H9 (cell line): Measurements from ENCODE around the gene ZNF691. TPM values are rescaled to one million over a fixed set of nuclear protein-coding genes. Genes with fewer than 3 reads are reported as not detected.

Source experiments
- DNase-seq: peaks from one replicate; pipeline ENCODE4 v3.0.0-alpha.2; 2017
- H2AFZ ChIP-seq: one replicate; pipeline ENCODE4 v1.6.1; 2013; ENCODE audit warnings: mild to moderate bottlenecking, low read length, control low read depth, moderate library complexity
- H2AK5ac ChIP-seq: 2 replicates; pipeline ENCODE4 v1.6.1; 2013; ENCODE audit warnings: low read length, control low read depth, mixed read lengths; ENCODE audit not compliant: insufficient read length
- H2BK120ac ChIP-seq: one replicate; pipeline ENCODE4 v1.6.1; 2013; ENCODE audit warnings: low read depth, mild to moderate bottlenecking, low read length, control low read depth, inconsistent platforms; ENCODE audit not compliant: poor library complexity, severe bottlenecking
- H2BK12ac ChIP-seq: 2 replicates; pipeline ENCODE4 v1.6.1; 2013; ENCODE audit warnings: low read length, control low read depth, mixed read lengths, low read depth; ENCODE audit not compliant: insufficient read length
- H2BK15ac ChIP-seq: 2 replicates; pipeline ENCODE4 v1.6.1; 2013; ENCODE audit warnings: low read depth, low read length, control low read depth
- H2BK20ac ChIP-seq: one replicate; pipeline ENCODE4 v1.6.1; 2013; ENCODE audit warnings: low read depth, mild to moderate bottlenecking, low read length, control low read depth, inconsistent platforms; ENCODE audit not compliant: poor library complexity, severe bottlenecking
- H2BK5ac ChIP-seq: 2 replicates; pipeline ENCODE4 v1.6.1; 2013; ENCODE audit warnings: low read length, control low read depth, mixed read lengths; ENCODE audit not compliant: insufficient read length
- H3K14ac ChIP-seq: 2 replicates; pipeline ENCODE4 v1.6.1; 2013; ENCODE audit warnings: low read length, control low read depth; ENCODE audit not compliant: insufficient read depth
- H3K18ac ChIP-seq: 2 replicates; pipeline ENCODE4 v1.6.1; 2013; ENCODE audit warnings: low read depth, mild to moderate bottlenecking, mixed read lengths, low read length, control low read depth; ENCODE audit not compliant: insufficient read length
- H3K23ac ChIP-seq: 2 replicates; pipeline ENCODE4 v1.6.1; 2013; ENCODE audit warnings: low read length, control low read depth, mixed read lengths, low read depth; ENCODE audit not compliant: insufficient read length
- H3K23me2 ChIP-seq: 2 replicates; pipeline ENCODE4 v1.6.1; 2013; ENCODE audit warnings: low read depth, mild to moderate bottlenecking, mixed read lengths, low read length, control low read depth; ENCODE audit not compliant: insufficient read length, poor library complexity, severe bottlenecking
- H3K27ac ChIP-seq: 2 replicates; pipeline ENCODE4 v1.5.1; 2013; ENCODE audit warnings: low read length, control low read depth, mixed read lengths, low read depth; ENCODE audit not compliant: insufficient read length
- H3K27me3 ChIP-seq: 2 replicates; pipeline ENCODE4 v1.6.1; 2013; ENCODE audit warnings: low read length, control low read depth, inconsistent platforms; ENCODE audit not compliant: insufficient read depth
- H3K4ac ChIP-seq: 2 replicates; pipeline ENCODE4 v1.6.1; 2013; ENCODE audit warnings: low read depth, mild to moderate bottlenecking, control low read depth, inconsistent platforms, low read length, moderate library complexity
- H3K4me1 ChIP-seq: 2 replicates; pipeline ENCODE4 v1.6.1; 2013; ENCODE audit warnings: low read length, control low read depth, inconsistent platforms; ENCODE audit not compliant: insufficient read depth
- H3K4me2 ChIP-seq: 2 replicates; pipeline ENCODE4 v1.6.1; 2013; ENCODE audit warnings: low read length, control low read depth, mixed read lengths; ENCODE audit not compliant: insufficient read length, insufficient read depth
- H3K56ac ChIP-seq: 2 replicates; pipeline ENCODE4 v1.6.1; 2013; ENCODE audit warnings: low read depth, mild to moderate bottlenecking, mixed read lengths, low read length, control low read depth; ENCODE audit not compliant: insufficient read length
- H3K79me1 ChIP-seq: 2 replicates; pipeline ENCODE4 v1.6.1; 2013; ENCODE audit warnings: low read depth, mild to moderate bottlenecking, moderate library complexity, low read length, control low read depth, inconsistent platforms; ENCODE audit not compliant: insufficient read depth, poor library complexity, severe bottlenecking
- H3K79me2 ChIP-seq: 2 replicates; pipeline ENCODE4 v1.6.1; 2013; ENCODE audit warnings: low read length, control low read depth, inconsistent platforms; ENCODE audit not compliant: insufficient read depth
- H3K9ac ChIP-seq: 2 replicates; pipeline ENCODE4 v1.6.1; 2013; ENCODE audit warnings: low read length, control low read depth, mixed read lengths; ENCODE audit not compliant: insufficient read length; ENCODE audit errors: extremely low read depth
- H3K9me3 ChIP-seq: one replicate; pipeline ENCODE4 v1.6.1; 2013; ENCODE audit warnings: low read depth, low read length, inconsistent platforms; ENCODE audit not compliant: control insufficient read depth
- H3T11ph ChIP-seq: one replicate; pipeline ENCODE4 v1.6.1; 2013; ENCODE audit warnings: mild to moderate bottlenecking, low read length, control low read depth, inconsistent platforms
- H4K20me1 ChIP-seq: one replicate; pipeline ENCODE4 v1.6.1; 2013; ENCODE audit not compliant: control insufficient read depth, insufficient read length, insufficient read depth
- H4K5ac ChIP-seq: 2 replicates; pipeline ENCODE4 v1.6.1; 2013; ENCODE audit warnings: low read depth, mild to moderate bottlenecking, mixed read lengths, low read length, control low read depth; ENCODE audit not compliant: insufficient read length
- H4K8ac ChIP-seq: replicated peaks from 2 replicates; pipeline ENCODE4 v1.6.1; 2013; ENCODE audit warnings: low read length, control low read depth, mixed read lengths, low read depth; ENCODE audit not compliant: insufficient read length
- H4K91ac ChIP-seq: 2 replicates; pipeline ENCODE4 v1.6.1; 2013; ENCODE audit warnings: low read depth, mild to moderate bottlenecking, moderate library complexity, mixed read lengths, low read length, control low read depth; ENCODE audit not compliant: insufficient read length
- H3K27ac Mint-ChIP-seq, 3 experiments: 2 replicates in 2 of 3; 3 replicates in 1 of 3; pipeline ENCODE4 v1.8.0; 2020 to 2021; ENCODE audit warnings: mixed read lengths in 3 of 3, mild to moderate bottlenecking in 1 of 3, moderate library complexity in 1 of 3
- H3K27me3 Mint-ChIP-seq: 2 replicates; pipeline ENCODE4 v1.8.0; 2021; ENCODE audit warnings: low read depth, mild to moderate bottlenecking, moderate library complexity, mixed read lengths
- H3K36me3 Mint-ChIP-seq, 3 experiments: 2 replicates in 2 of 3; 3 replicates in 1 of 3; pipeline ENCODE4 v1.8.0; 2020 to 2021; ENCODE audit warnings: low read depth in 3 of 3, mixed read lengths in 3 of 3; ENCODE audit not compliant: insufficient read depth in 1 of 3
- H3K4me1 Mint-ChIP-seq, 2 experiments: 2 replicates each; pipeline ENCODE4 v1.8.0; 2020; ENCODE audit warnings: mixed read lengths in 2 of 2
- H3K4me3 Mint-ChIP-seq, 2 experiments: 2 replicates in 1 of 2; 3 replicates in 1 of 2; pipeline ENCODE4 v1.8.0; 2020 to 2021; ENCODE audit warnings: mild to moderate bottlenecking in 2 of 2, mixed read lengths in 2 of 2, moderate library complexity in 1 of 2
- H3K9me3 Mint-ChIP-seq, 2 experiments: 2 replicates in 1 of 2; 3 replicates in 1 of 2; pipeline ENCODE4 v1.8.0; 2020; ENCODE audit warnings: mild to moderate bottlenecking in 2 of 2, mixed read lengths in 2 of 2, moderate library complexity in 1 of 2
- WGBS: extraction: QIAGEN DNeasy Blood & Tissue Kit; methylation state at CpG from one replicate; pipeline ENCODE4 v1.1.7; 2013; ENCODE audit warnings: missing lambda C conversion rate, low lambda C conversion rate, mixed read lengths; ENCODE audit not compliant: insufficient read length; ENCODE audit errors: extremely low coverage; 5-methylcytosine and 5-hydroxymethylcytosine counted together
- total RNA-seq: library from RNA; stranded (reverse); gene quantifications from 2 replicates; pipeline ENCODE4 v1.2.1, GENCODE V29; 2021
- TF ChIP-seq, protein P1 (sequence below): fragments of 200-600 bp; sonication (generic); conservative IDR thresholded peaks from 3 replicates; pipeline ENCODE4 v1.8.0; 2021; ENCODE audit warnings: antibody characterized with exemption, mild to moderate bottlenecking

ZNF691 gene
- total RNA-seq, 1 experiment from 2014 or later, result 20.1 TPM

DNA sequence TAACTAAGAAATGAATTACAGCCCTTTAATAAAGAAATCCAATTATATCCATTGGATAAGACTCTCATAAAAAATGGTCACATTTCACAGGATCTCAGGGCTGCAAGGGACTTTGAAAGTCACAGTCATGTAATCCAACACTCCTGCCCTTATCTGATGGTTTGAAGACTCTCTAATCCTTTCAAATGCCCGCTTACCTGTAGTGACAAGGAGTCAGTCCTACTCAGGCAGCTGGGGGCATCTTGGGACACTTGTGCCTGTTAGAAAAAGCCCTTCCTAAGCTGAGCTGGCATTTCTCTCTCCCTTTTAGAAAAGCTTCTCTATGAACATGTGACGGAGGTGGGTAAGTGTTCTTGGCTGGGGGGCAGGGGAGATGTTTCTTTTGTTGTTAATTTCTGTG, 11.0 kb upstream of the ZNF691 start:
- Histone ChIP-seq H4K91ac (no peak overlapping the region), H3K27me3 (no peaks in the 10 kb centered on the region), H2BK5ac (no peak overlapping the region), H3K27ac (no peak overlapping the region), H2AFZ (no peak overlapping the region), H2BK20ac (no peak overlapping the region), H3T11ph (no peak overlapping the region), H3K23ac (no peak overlapping the region), H3K79me1 (no peaks in the 10 kb centered on the region), H2BK12ac (no peak overlapping the region), H3K79me2 (no peaks in the 10 kb centered on the region), H4K20me1 (no peaks in the 10 kb centered on the region), H3K14ac (no peak overlapping the region), H2BK15ac (no peak overlapping the region), H3K9ac (no peak overlapping the region), H3K9me3 (no peaks in the 10 kb centered on the region), H4K8ac (no peak overlapping the region), H2AK5ac (no peak overlapping the region), H4K5ac (no peak overlapping the region), H3K4me1 (0 out of 2 replicates have a peak, but pooled peaks cover 3% of the 10 kb centered on the region), H3K23me2 (no peaks in the 10 kb centered on the region), H3K56ac (no peak overlapping the region), H3K4me2 (no peak overlapping the region), H3K18ac (no peak overlapping the region), H2BK120ac (no peak overlapping the region), H3K4ac (no peak overlapping the region)
- TF ChIP-seq, protein P1, sequence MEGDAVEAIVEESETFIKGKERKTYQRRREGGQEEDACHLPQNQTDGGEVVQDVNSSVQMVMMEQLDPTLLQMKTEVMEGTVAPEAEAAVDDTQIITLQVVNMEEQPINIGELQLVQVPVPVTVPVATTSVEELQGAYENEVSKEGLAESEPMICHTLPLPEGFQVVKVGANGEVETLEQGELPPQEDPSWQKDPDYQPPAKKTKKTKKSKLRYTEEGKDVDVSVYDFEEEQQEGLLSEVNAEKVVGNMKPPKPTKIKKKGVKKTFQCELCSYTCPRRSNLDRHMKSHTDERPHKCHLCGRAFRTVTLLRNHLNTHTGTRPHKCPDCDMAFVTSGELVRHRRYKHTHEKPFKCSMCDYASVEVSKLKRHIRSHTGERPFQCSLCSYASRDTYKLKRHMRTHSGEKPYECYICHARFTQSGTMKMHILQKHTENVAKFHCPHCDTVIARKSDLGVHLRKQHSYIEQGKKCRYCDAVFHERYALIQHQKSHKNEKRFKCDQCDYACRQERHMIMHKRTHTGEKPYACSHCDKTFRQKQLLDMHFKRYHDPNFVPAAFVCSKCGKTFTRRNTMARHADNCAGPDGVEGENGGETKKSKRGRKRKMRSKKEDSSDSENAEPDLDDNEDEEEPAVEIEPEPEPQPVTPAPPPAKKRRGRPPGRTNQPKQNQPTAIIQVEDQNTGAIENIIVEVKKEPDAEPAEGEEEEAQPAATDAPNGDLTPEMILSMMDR, result no peak
- H3K9me3 Mint-ChIP-seq, result no peaks in the 10 kb centered on the region
- no peaks in the 10 kb centered on the region for H3K27me3 Mint-ChIP-seq
- no peak overlapping the region for H3K4me3 Mint-ChIP-seq
- peaks cover 3% of the 10 kb centered on the region in 2 experiments; a peak in 1 of 4 replicates for H3K4me1 Mint-ChIP-seq
- H3K27ac Mint-ChIP-seq, result no peak overlapping the region
- no peak for DNase-seq
- no peaks in the 10 kb centered on the region for H3K36me3 Mint-ChIP-seq
- no CpG with 5 or more reads among the region's 2 CpGs for WGBS
